Measurements from ENCODE around the gene TCOF1.

Gene TCOF1

GRCh38 chr5:150391064-150391834 lies 33.8 kb downstream of the TCOF1 start:
- no peak for DNase-seq (ENCODE audit: low read depth)

- DNase-seq (ENCODE audit: low read depth) = no peak
These were observed 34.5 kb downstream of the TCOF1 start for GRCh38 chr5:150391986-150392385.

GRCh38 chr5:150392680-150393079 lies 35.2 kb downstream of the TCOF1 start:
- DNase-seq (ENCODE audit: low read depth) = no peak

- DNase-seq (ENCODE audit: low read depth) = no peak
These were observed 35.7 kb downstream of the TCOF1 start for GRCh38 chr5:150393096-150393645.

- no peak for DNase-seq (ENCODE audit: low read depth)
These were observed 36.6 kb downstream of the TCOF1 start for GRCh38 chr5:150394131-150394530.

- no peak for DNase-seq (ENCODE audit: low read depth)
These were observed 37.6 kb downstream of the TCOF1 start for GRCh38 chr5:150394912-150395687.

- no peak for DNase-seq (ENCODE audit: low read depth)
These were observed 38.1 kb downstream of the TCOF1 start for GRCh38 chr5:150395688-150395975.

GRCh38 chr5:150396267-150396666 lies 38.8 kb downstream of the TCOF1 start:
- DNase-seq (ENCODE audit: low read depth) = no peak

- DNase-seq (ENCODE audit: low read depth) = no peak
These were observed 39.8 kb downstream of the TCOF1 start for GRCh38 chr5:150397146-150397781.

GRCh38 chr5:150397782-150398721 lies 40.6 kb downstream of the TCOF1 start:
- no peak for DNase-seq (ENCODE audit: low read depth)

- DNase-seq (ENCODE audit: low read depth) = no peak
These were observed 41.4 kb downstream of the TCOF1 start for GRCh38 chr5:150398722-150399523.

GRCh38 chr5:150399524-150400211 lies 42.2 kb downstream of the TCOF1 start:
- no peak for DNase-seq (ENCODE audit: low read depth)

- no peak for DNase-seq (ENCODE audit: low read depth)
These were observed 43.0 kb downstream of the TCOF1 start for GRCh38 chr5:150400316-150401075.

GRCh38 chr5:150401076-150401375 lies 43.5 kb downstream of the TCOF1 start:
- no peak for DNase-seq (ENCODE audit: low read depth)

- DNase-seq (ENCODE audit: low read depth) = no peak
These were observed 44.1 kb downstream of the TCOF1 start for GRCh38 chr5:150401376-150402228.

- no peak for DNase-seq (ENCODE audit: low read depth)
These were observed 44.8 kb downstream of the TCOF1 start for GRCh38 chr5:150402229-150402773.

GRCh38 chr5:150402901-150403342 lies 45.4 kb downstream of the TCOF1 start:
- DNase-seq (ENCODE audit: low read depth) = no peak

- DNase-seq (ENCODE audit: low read depth) = no peak
These were observed 46.6 kb downstream of the TCOF1 start for GRCh38 chr5:150404121-150404520.

All from activated T-cell treated with anti-CD3 and anti-CD28 coated beads for 24 hours (primary cell).